Retina (tissue), 1 donor: ENCODE results near the gene AGBL4.
"Not testable (repeated sequence)": the region's sequence is repeated elsewhere in the genome, so short reads cannot be mapped to it uniquely, and the experiment has no call there.

Experiments
- DNase-seq: peaks from one replicate; pipeline ENCODE4 v3.0.0-alpha.2; 2016

AGBL4 gene

DNA sequence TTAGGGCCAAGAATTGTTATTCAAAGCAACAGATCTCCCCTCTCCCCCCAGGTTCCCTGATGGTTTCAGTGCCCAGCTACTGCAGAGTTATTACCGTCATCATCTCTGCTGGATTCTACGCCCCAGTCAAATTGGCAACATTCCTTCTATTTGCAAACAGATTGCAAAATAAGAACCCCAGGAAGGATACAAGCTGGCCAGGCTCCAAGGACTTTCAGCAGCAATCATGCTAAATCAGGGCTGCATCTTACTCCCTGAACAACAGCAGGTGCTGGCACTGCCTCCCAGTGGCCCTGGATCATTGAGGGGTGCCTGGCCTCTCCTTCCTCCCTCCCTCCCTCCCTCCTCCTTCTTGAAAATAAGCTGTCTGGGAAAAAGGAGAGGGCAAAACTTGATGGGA lies 725.5 kb downstream of the AGBL4 start:
- DNase-seq: no peak

DNA sequence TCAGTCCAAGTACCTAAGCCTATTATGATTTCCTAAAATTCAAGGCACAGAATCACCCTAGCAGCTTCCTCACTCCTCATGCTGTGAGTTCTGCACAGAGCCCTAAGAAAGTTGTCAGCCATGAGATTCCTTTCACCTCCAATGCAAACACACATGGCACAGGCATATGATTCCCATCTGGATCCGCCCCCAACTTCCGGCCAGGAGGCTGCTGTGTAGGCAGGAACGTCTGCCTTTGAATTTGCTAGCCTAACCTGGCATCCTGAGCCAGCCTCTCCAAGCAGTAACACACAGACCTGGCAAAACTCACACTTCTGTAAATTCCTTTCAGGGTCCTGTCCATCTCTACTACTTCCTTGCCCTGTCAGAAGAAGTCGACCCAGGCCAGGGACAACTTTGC lies 726.0 kb downstream of the AGBL4 start:
- no peak for DNase-seq

DNA sequence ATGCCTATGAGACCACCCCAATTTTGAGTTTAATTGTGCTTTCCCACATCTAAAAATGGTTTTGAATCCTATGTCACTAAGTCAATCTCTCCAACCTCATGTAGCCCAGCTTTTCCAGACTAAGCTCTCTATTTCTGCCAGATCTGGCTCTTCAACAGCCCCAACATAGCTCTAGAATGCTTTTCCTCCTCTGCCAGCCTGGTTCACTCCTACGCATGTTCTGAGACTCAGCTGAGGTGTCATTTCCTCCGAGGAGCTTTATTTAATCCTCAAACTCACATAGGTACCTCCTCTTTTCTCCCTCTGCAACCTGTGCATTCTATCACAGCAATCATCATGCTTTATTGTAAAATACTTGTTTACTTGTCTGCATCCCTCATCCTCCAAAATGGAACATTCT lies 729.2 kb downstream of the AGBL4 start:
- no peak for DNase-seq

DNA sequence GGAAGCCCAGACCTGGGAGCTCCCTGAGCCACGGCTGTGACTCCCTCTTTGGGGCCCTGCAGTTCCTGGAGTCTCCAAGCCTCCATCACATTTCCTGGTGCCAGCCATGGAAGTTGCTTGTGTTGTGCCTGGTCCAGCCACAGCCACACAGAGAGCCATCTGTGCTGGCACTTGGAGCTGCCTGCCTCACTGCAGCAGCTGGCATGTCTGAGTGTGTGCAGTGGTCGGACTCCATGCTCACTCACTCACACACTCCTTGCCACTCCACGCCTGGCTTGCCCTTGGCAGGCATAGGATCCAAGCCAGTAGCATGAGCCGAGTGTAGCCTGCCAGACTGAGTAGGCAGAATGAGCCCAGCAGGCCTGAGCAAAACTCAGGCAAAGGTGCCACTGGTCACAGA lies 730.7 kb downstream of the AGBL4 start:
- no peak for DNase-seq

DNA sequence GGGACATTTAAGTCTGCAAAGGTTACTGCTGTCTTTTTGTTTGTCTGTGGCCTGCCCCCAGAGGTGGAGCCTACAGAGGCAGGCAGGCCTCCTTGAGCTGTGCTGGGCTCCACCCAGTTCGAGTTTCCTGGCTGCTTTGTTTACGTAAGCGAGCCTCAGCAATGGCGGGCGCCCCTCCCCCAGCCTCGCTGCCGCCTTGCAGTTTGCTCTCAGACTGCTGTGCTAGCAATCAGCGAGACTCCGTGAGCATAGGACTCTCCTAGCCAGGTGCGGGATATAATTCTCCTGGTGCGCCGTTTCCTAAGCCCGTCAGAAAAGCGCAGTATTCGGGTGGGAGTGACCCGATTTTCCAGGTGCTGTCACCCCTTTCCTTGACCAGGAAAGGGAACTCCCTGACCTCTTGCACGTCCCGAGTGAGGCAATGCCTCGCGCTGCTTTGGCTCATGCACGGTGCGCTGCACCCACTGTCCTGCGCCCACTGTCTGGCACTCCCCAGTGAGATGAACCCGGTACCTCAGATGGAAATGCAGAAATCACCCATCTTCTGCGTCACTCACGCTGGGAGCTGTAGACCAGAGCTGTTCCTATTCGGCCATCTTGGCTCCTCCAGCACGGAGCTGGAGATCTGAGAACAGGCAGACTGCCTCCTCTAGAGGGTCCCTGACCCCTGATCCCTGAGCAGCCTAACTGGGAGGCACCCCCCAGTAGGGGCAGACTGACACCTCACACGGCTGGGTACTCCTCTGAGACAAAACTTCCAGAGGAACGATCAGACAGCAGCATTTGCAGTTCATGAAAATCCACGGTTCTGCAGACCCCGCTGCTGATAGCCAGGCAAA lies 766.3 kb downstream of the AGBL4 start:
- not testable (repeated sequence) for DNase-seq

DNA sequence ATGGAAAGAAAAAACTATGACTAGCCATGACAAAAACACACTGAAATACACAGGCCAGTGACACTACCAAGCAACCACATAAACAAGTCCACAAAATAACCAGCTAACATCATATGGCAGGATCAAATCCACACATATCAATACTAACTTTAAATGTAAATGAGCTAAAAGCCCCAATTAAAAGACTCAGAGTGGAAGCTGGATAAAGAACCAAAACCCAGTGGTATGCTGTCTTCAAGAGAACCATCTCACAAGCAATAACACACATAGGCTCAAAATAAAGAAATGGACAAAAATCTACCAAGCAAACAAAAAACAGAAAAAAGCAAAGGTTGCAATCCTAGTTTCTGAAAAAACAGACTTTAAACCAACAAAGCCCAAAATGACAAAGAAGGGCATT lies 770.8 kb downstream of the AGBL4 start:
- no peak for DNase-seq

DNA sequence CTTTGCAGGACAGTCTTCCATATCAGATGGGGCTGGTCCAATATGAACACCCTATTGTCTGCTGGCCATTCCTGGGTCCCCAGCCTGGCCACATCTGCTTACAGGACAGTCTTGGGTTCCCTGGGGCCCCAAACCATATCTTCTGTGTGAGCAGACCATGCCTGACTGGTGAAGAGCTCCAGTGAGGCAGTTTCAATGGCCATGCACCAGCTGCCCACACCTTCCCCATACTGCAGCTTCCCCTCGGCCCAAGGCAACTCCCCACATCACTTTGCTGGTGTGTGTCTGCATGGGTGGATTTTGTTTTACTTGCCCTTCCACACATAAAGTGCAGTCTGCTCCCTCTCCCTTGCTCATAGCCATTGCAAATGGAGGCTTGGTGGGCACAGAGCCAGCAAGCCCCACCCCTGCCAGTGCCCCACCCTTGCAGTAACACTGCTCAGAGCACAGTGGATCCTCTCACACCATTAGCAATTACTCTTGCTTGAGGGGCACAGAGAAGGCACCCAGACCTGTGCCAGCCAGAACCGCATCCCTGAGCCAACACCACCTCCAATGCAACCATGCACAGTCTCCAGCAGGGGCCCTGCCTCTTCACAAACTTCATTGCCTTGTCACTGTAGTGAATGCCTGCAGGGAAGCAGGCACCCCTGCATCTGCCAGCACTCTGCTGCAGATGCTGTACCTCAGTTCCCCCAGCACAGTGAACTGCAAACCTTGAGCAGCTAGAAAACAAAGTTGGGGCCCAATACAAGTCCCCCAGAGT lies 772.6 kb downstream of the AGBL4 start:
- DNase-seq: no peak

DNA sequence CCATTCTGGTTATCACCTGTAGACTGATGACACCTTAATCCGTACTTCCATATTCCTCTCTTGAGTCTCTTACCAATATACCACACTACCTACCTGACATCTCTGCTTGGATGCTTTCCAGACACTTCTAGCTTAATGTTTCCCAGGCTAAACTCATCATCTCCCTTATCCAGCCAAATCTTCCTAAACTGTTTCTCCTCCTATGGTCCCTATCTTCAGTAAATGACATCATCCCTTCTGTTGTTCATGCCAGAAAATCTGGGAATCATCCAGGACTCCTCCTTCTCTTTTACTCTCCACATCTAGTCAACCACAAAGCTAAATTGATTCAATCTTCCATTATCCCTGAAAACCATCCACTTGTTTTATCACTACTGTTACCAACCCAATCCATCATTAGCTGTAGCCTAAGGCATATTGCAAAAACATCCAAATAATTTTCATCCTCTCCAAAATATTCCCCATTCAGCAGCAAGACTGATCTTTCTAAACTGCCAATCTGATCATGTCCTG lies 783.0 kb downstream of the AGBL4 start:
- no peak for DNase-seq

DNA sequence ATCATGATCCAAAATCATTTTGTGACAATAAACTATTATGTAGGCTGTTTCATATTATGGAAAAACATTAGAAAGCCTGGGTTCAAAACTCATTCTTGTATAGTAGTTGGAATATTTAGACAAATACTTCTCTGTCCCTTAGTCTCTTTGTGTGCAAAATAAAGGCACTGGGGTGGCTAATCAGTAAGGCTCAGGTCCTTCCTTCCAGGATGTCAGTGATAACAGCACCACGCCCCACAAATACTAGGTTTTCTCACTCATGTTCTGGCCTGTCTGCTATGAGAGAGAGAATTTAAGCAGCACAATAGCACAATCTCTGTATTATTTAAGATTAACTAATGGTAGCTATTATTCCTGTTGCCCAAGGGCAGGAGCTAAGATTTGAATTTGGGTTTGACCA lies 788.8 kb downstream of the AGBL4 start:
- no peak for DNase-seq

DNA sequence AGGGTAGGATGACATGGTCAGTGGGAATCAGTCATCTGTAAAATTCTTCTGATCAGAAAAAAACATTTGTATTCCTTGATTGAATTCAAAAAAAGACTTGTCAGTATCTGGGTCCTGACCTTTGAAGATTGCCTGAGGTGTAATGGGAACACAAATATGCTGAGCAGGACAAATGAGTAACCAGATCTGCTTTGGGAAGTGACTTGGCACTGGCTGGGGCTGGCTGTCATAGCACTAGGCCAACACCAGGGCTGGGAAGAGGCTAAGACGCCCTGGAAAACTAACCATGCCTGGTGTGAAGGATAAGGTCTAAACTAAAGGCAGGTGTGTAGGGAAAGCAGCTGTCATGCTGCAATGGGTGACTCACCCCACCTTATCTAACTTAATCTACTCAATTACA lies 794.2 kb downstream of the AGBL4 start:
- no peak for DNase-seq

DNA sequence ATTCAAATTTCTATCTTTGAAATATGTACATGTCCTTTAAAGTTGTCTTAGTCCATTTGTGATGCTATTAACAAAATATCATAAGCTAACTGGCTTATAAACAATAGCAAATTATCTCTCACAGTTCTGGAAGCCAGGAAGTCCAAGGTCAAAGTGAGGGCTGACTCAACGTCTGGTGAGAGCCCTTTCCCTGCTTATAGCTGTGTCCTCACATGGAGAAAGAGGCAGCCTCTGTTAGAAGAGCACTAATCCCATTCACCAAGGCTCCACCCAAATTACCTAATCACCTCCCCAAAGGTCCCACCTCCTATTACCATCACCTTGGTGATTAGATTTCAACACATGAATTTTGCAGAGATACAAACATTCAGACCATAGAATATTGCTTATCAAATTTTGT lies 797.0 kb downstream of the AGBL4 start:
- no peak for DNase-seq

DNA sequence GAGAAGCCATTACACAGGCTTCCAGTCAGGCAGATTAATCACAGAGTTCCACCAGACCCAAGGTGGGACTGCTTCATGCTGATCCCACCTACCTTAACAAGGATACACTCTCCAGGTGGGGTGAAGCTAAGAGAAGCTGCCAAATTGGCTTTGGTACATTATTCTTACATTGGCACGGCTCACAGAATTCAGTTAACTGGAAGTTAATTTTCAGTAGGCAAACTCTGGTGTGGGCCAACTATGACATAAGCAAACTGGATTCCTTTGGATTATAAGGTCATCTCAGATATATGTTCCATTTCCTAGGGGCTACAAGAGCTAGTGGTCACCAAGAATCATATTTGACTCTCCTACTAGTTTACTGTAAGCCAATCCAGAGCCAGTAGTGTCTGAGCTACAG lies 798.3 kb downstream of the AGBL4 start:
- no peak for DNase-seq

DNA sequence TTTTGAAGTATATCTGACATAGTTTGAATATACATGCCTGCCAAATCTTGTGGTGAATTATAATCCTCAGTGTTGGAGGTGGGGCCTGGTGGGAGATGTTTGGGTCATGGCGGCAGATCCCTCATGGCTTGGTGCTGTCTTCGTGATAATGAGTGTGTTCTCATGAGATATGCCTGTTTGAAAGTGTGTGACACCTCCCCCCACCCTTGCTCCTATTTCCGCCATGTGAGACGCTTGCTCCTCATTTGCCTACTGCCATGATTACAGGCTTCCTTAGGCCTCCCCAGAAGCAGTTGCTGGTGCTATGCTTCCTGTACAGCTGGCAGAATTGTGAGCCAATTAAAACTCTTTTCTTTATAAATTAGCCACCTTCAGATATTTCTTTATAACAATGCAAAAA lies 810.5 kb downstream of the AGBL4 start:
- no peak for DNase-seq

DNA sequence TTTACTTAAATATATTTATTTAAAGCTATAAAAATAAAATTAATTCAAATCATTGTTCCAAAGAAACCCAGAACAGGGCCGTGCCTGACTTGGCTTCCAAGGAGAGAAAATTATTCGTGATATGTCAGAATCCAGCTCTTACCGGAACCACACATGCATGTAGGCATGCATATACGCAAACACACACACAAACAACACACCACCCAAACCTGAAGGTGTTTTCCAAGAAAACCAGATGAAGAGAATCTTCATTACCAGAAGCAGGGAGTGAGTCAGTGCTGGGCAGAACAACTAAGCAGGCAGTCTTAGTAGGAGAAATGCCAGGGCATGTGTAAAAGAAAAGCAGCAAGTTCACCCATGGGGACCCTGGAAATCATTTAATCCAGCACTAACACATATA lies 815.0 kb downstream of the AGBL4 start:
- no peak for DNase-seq

DNA sequence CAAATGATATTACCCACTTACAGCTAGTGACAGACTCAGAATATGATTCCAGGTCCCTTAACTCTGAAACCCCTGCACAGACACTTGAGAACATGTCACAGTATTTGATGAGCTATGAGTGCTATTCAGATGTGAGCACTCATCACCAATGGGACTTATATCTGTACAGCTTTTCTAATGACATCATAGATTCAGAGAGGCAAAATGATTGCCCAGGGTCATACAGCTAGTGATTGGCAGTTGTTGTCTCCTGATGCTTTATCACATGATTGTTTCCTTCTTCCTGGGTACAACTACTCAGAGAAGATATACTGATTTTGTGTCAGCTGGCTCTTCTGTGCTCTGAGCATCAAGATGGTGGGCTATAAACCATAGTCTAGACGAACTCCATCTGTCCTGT lies 819.0 kb downstream of the AGBL4 start:
- DNase-seq: no peak

DNA sequence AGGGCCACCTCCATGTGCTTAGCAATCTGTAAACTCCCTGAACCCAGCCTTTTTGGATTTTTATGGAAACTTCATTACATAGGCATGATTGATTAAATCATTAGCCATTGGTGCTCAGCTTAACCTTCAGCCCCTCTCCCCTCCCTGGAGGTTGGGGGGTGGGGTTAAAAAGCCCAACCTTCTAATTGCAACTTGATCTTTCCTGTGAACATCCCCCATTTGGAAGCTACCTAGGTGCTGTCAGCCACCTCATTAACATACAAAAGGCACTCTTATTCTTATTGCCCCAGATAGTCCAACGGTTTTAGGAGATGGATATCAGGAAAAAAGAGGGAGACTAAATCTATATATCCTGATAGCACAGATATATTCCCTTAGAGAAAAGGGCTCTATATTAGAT lies 823.0 kb downstream of the AGBL4 start:
- no peak for DNase-seq

DNA sequence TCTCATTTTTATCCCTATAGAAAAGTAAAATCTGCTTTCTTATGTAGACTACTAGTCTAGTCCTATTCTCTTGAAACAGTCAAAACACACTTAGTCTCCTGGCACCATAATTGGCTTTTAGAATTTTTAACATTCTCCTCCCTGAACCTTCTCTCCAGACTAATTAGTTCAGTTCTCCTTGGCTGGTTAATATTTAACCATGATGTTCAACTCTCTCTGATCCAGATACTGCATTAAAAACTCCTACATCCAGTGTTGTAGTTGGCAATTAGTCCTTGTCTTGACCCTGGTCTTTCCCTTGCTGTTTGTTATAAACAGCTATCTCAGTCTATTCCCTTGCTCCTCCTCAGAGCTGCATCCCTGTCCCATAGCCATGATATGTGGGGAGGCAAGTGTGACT lies 824.2 kb downstream of the AGBL4 start:
- DNase-seq: no peak

DNA sequence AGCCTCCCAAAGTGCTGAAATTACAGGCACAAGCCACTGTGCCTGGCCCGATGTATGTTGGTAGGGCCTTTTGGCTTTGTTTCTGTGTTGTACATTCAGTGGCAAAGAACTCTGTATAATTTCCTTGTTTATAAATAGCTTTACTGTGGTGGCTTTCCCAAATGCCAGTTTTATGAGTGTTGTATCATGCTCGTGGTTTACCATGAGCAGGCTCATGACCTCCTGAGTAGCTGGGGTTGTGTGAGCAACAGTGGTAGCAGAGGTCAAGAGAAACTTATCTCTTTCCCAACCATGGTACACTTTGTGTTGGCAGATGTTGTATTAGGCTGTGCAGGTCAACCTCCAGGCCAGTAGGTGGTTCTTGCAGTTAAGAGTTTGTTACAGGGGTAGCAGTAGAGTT lies 826.7 kb downstream of the AGBL4 start:
- DNase-seq: no peak

DNA sequence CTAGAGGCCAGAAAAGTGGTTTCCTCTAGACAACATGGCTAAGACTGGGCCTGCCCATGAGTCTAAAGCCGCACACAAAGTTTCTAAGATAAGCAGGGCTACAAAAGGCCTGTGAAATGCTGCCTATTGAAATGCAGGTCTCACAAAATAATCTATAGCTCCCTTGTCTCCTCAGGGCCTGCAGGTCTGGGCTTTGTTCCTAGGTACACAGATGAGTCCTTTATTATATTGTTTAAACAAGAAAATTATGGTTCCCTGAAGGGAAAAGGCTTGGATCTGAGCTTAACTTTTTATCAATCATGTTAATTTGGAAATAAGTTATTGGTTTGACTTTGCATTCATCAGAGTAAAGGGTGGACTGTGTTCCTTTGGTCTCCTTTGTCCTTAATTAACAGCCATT lies 833.6 kb downstream of the AGBL4 start:
- DNase-seq: no peak

DNA sequence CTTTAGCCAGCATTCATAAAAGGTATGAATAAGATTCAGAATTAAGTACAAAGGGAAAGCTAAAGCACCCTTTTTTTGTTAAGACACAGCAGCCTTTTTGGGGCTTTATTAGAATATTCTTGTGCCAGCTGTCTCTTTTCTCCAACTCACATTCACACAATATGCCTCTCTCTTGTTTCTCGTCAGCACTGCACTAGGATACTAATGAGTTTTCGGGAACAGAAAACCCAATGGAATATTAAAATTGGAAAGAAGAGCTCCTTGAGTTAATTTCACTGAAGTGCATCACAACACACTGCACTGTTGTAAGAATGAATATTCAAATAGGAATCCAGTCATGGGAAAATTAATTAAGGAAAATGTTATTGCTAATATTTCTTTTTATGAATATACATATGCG lies 836.7 kb downstream of the AGBL4 start:
- DNase-seq: no peak

DNA sequence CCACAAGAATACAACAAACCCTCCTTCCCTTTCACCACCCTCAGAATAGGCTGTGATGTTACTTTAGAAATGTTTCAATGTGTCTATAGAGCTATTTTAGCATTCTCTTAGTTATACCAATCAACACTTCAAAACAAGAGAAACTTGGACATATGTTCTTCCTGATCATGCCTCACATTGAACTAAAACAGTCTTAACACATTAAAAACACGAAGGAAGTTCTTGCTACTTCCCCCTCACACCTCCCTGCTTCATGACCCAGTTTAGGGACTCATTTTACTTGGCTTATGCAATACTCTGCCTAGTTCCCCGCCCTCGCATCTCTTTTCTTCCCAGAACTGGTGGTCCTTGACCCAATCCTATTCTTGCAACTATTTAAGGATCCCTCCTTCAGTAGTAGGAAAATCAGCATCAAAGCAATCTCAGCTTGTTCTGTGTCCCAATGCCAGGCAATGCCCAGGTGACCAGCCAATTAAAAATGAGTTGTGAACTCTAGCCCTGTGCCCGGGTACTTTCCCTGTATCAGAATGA lies 838.2 kb downstream of the AGBL4 start:
- no peak for DNase-seq

DNA sequence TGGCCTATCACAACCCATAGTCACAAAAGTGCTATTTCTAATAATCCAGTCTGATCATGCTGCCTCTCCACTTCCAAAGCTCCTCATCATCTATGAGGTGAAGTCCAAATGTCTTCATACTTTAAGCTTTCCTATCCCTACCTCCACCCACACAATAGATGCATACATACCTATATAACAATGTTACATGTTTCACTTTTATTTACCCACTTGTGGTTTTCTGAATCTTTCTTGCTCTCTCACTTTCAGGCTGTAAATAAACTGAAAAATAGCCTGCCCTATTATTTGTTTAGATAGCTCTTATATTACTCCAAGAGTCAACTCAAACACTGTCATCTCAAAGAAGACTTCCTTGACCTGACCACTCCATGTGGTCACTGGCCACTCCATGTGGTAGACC lies 840.3 kb downstream of the AGBL4 start:
- DNase-seq: no peak

DNA sequence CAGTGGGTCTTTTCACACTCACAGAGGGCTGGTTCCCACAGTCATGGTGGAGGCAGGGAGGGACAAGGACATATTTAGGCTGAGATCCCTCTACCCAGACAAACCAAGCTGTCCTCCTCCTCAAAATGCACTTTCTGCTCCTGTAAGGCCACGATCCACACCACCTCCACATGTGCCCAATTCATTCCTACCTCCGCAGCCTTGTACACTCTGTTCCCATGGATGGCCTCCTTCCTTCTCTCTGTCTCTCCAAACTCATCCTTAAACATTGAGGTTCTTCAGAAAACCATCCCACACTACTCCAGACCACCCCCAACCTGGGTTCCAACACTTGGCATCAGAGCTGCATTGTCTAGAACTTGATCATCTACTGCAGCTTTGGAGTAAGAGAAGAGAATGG lies 842.7 kb downstream of the AGBL4 start:
- no peak for DNase-seq

DNA sequence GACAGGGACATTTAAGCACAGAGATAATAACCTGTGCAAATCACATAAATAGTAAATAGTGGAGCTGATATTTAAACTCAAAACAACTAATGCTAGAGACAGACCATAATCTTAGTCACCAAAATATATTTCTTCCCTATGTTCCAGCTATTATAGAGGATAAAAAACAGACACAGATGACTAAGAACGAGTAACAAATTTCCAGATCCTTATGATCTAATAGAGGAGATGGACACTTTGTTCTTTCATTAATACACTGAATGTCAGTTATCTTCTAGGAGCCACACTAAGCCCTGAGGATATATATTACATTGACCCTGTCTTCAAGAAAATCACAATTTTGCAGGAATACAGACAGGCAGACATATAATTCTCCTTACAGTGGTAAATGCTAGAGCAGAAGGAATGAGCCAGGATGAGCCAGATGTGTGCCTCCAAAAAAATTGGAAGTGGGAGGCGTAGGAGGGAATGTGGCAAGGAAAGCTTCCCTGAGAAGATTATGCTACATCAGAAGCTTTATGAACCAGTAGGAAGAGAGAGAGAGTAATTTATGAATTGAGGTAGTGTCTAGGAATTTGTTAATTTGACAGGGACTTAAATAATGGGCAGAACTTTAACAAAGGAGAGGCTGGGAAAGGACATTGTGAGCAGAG lies 851.7 kb downstream of the AGBL4 start:
- no peak for DNase-seq
